Activated T-cell treated with anti-CD3 and anti-CD28 coated beads, Interleukin-2, amount 50 U/mL, for 4 hours (primary cell): Measurements from ENCODE around the gene TCIRG1. TPM values are rescaled to one million over a fixed set of nuclear protein-coding genes. Genes with fewer than 3 reads are reported as not detected.
A peak's percentile ranks its signal among the peaks of the same experiment; 100 is the strongest.

Experiments
- ATAC-seq, 2 donors: fragments of 200-7000 bp; cut with Tn5 transposase; one replicate each; pipeline ENCODE4 v1.10.0; 2021
- DNase-seq: peaks from one replicate; pipeline ENCODE4 v3.0.0-alpha.2; 2020
- H3K27me3 Mint-ChIP-seq: one replicate; pipeline ENCODE4 v1.8.0; 2021; ENCODE audit warnings: low read depth, mixed read lengths
- H3K36me3 Mint-ChIP-seq: one replicate; pipeline ENCODE4 v1.8.0; 2022; ENCODE audit warnings: mixed read lengths; ENCODE audit not compliant: insufficient read depth
- H3K4me1 Mint-ChIP-seq: one replicate; pipeline ENCODE4 v1.8.0; 2021; ENCODE audit warnings: low read depth, mixed read lengths
- H3K4me3 Mint-ChIP-seq: one replicate; pipeline ENCODE4 v1.8.0; 2021; ENCODE audit warnings: mild to moderate bottlenecking, moderate library complexity, mixed read lengths
- H3K9me3 Mint-ChIP-seq: one replicate; pipeline ENCODE4 v1.8.0; 2021; ENCODE audit warnings: mixed read lengths
- total RNA-seq, 3 donors: library from RNA; stranded (reverse); gene quantifications; one replicate each; pipeline ENCODE4 v1.2.1, GENCODE V29; 2021

TCIRG1 gene
- total RNA-seq, 3 donors from 2014 or later: 87.0 to 109 (median 101) TPM

GRCh38 chr11:68011051-68011943 is 27.5 kb upstream of the TCIRG1 start:
- ATAC-seq: no peak
- Mint-ChIP-seq H3K9me3 (no peaks in the 10 kb centered on the region), H3K4me3 (no peak overlapping the region), H3K36me3 (no peaks in the 10 kb centered on the region), H3K4me1 (peaks cover 1% of the 10 kb centered on the region), H3K27me3 (peaks cover 2% of the 10 kb centered on the region)
- DNase-seq: no peak

- no peaks in the 10 kb centered on the region for H3K36me3 Mint-ChIP-seq
Observed at GRCh38 chr11:68012044-68012842, 26.6 kb upstream of the TCIRG1 start.

GRCh38 chr11:68012843-68013610 is 25.8 kb upstream of the TCIRG1 start:
- no peak for ATAC-seq
- DNase-seq: no peak
- Mint-ChIP-seq H3K4me1 (peaks cover 1% of the 10 kb centered on the region), H3K9me3 (no peaks in the 10 kb centered on the region), H3K36me3 (no peaks in the 10 kb centered on the region), H3K27me3 (peaks cover 2% of the 10 kb centered on the region), H3K4me3 (no peak overlapping the region)

More at GRCh38 chr11:68012044-68012842, 26.6 kb upstream of the TCIRG1 start:
- DNase-seq (no peak), ATAC-seq (no peak)
- H3K27me3 Mint-ChIP-seq: peaks cover 2% of the 10 kb centered on the region
- no peak overlapping the region for H3K4me3 Mint-ChIP-seq
- H3K9me3 Mint-ChIP-seq: no peaks in the 10 kb centered on the region
- peaks cover 1% of the 10 kb centered on the region for H3K4me1 Mint-ChIP-seq

GRCh38 chr11:68013611-68014156 is 25.1 kb upstream of the TCIRG1 start:
- Mint-ChIP-seq H3K27me3 (peaks cover 2% of the 10 kb centered on the region), H3K9me3 (no peaks in the 10 kb centered on the region), H3K4me3 (no peak overlapping the region), H3K4me1 (peaks cover 1% of the 10 kb centered on the region), H3K36me3 (no peaks in the 10 kb centered on the region)
- ATAC-seq (no peak), DNase-seq (no peak)

- no peaks in the 10 kb centered on the region for H3K36me3 Mint-ChIP-seq
- ATAC-seq (peak in 1 of 2 donors; percentile 46), DNase-seq (no peak)
Observed at GRCh38 chr11:68014157-68014946, 24.5 kb upstream of the TCIRG1 start.

GRCh38 chr11:68014947-68015447 is 23.8 kb upstream of the TCIRG1 start:
- Mint-ChIP-seq H3K4me3 (no peak overlapping the region), H3K27me3 (no peaks in the 10 kb centered on the region), H3K4me1 (no peaks in the 10 kb centered on the region), H3K36me3 (no peaks in the 10 kb centered on the region), H3K9me3 (no peaks in the 10 kb centered on the region)
- no peak for DNase-seq
- no peak for ATAC-seq

More at GRCh38 chr11:68014157-68014946, 24.5 kb upstream of the TCIRG1 start:
- no peaks in the 10 kb centered on the region for H3K9me3 Mint-ChIP-seq
- no peak overlapping the region for H3K4me3 Mint-ChIP-seq
- peaks cover 1% of the 10 kb centered on the region for H3K4me1 Mint-ChIP-seq
- H3K27me3 Mint-ChIP-seq: no peaks in the 10 kb centered on the region

GRCh38 chr11:68015467-68015866 is 23.4 kb upstream of the TCIRG1 start:
- Mint-ChIP-seq H3K27me3 (no peaks in the 10 kb centered on the region), H3K36me3 (no peaks in the 10 kb centered on the region), H3K9me3 (no peaks in the 10 kb centered on the region), H3K4me3 (no peak overlapping the region), H3K4me1 (no peaks in the 10 kb centered on the region)
- DNase-seq (no peak), ATAC-seq (no peak)

- no peaks in the 10 kb centered on the region for H3K36me3 Mint-ChIP-seq
- H3K9me3 Mint-ChIP-seq: no peaks in the 10 kb centered on the region
- no peak for ATAC-seq
- H3K4me1 Mint-ChIP-seq: no peaks in the 10 kb centered on the region
- no peaks in the 10 kb centered on the region for H3K27me3 Mint-ChIP-seq
- H3K4me3 Mint-ChIP-seq: no peak overlapping the region
- no peak for DNase-seq
Observed at GRCh38 chr11:68016161-68016903, 22.5 kb upstream of the TCIRG1 start.

- H3K4me3 Mint-ChIP-seq: no peak overlapping the region
- H3K36me3 Mint-ChIP-seq: no peaks in the 10 kb centered on the region
- no peaks in the 10 kb centered on the region for H3K9me3 Mint-ChIP-seq
- no peaks in the 10 kb centered on the region for H3K4me1 Mint-ChIP-seq
- no peak for DNase-seq
- ATAC-seq: no peak
- no peaks in the 10 kb centered on the region for H3K27me3 Mint-ChIP-seq
Observed at GRCh38 chr11:68016904-68017817, 21.7 kb upstream of the TCIRG1 start.

- DNase-seq (no peak), ATAC-seq (no peak)
- no peaks in the 10 kb centered on the region for H3K9me3 Mint-ChIP-seq
- H3K4me3 Mint-ChIP-seq: no peak overlapping the region
- H3K27me3 Mint-ChIP-seq: no peaks in the 10 kb centered on the region
- no peaks in the 10 kb centered on the region for H3K4me1 Mint-ChIP-seq
- no peaks in the 10 kb centered on the region for H3K36me3 Mint-ChIP-seq
Observed at GRCh38 chr11:68017980-68018729, 20.7 kb upstream of the TCIRG1 start.

GRCh38 chr11:68018730-68019190 is 20.1 kb upstream of the TCIRG1 start:
- no peaks in the 10 kb centered on the region for H3K36me3 Mint-ChIP-seq
- ATAC-seq: no peak
- H3K9me3 Mint-ChIP-seq: no peaks in the 10 kb centered on the region

More at GRCh38 chr11:68018730-68019190, 20.1 kb upstream of the TCIRG1 start:
- Mint-ChIP-seq H3K4me1 (no peaks in the 10 kb centered on the region), H3K4me3 (no peak overlapping the region), H3K27me3 (no peaks in the 10 kb centered on the region)
- DNase-seq: no peak
